Endothelial cell of umbilical vein (primary cell): ENCODE measurements around the gene S100A13. TPM values are rescaled to one million over a fixed set of nuclear protein-coding genes. Genes with fewer than 3 reads are reported as not detected.
"Not testable (repeated sequence)": the region's sequence is repeated elsewhere in the genome, so short reads cannot be mapped to it uniquely, and the experiment has no call there.

Source experiments
- BruUV-seq: library from RNA; stranded (reverse); fragments of 400-500 nt; replicated peaks from 2 replicates; lab custom pipeline; 2021; lab: Mats Ljungman, UMichigan
- CTCF ChIA-PET: fragments of 300-600, 350-600 bp; sonication (Branson Sonifier 250); formaldehyde crosslinking; loops from one replicate; lab custom pipeline; 2021; ENCODE audit warnings: antibody characterized with exemption, inconsistent platforms; lab: Charles Lee
- POLR2A ChIA-PET: fragments of 300-600, 350-600 bp; sonication (Branson Sonifier 250); formaldehyde crosslinking; loops from one replicate; lab custom pipeline; 2021; ENCODE audit warnings: antibody characterized with exemption, inconsistent platforms; lab: Charles Lee
- DNase-seq: peaks from one replicate; pipeline ENCODE4 v3.0.0-alpha.2; 2011; ENCODE audit warnings: low read depth, low spot score
- FAIRE-seq: peaks from 2 replicates; lab custom pipeline; 2011; peaks lifted over from hg19 to GRCh38; lab: Jason Lieb, UNC
- H2AFZ ChIP-seq: 2 replicates; pipeline ENCODE4 v1.6.0; 2012; ENCODE audit warnings: low read depth, low read length, control low read depth, inconsistent platforms
- H3K27ac ChIP-seq: 2 replicates; pipeline ENCODE4 v1.5.1; 2011; ENCODE audit warnings: low read depth, mild to moderate bottlenecking, control low read depth, low read length, moderate library complexity; ENCODE audit not compliant: insufficient read depth
- H3K27me3 ChIP-seq, 2 experiments: 2 replicates each; pipeline versions ENCODE4 v1.6.0 to v1.6.1; 2011; ENCODE audit warnings: low read length in 2 of 2, mixed read lengths in 1 of 2; ENCODE audit not compliant: control insufficient read depth in 2 of 2, insufficient read depth in 2 of 2
- H3K36me3 ChIP-seq, 2 experiments: 2 replicates in 1 of 2; 3 replicates in 1 of 2; pipeline ENCODE4 v1.5.1; 2011; ENCODE audit warnings: low read length in 2 of 2, mild to moderate bottlenecking in 1 of 2, moderate library complexity in 1 of 2; ENCODE audit not compliant: control insufficient read depth in 2 of 2, insufficient read depth in 2 of 2; ENCODE audit errors: extremely low read depth in 1 of 2
- H3K4me1 ChIP-seq: 3 replicates; pipeline ENCODE4 v1.5.1; 2011; ENCODE audit warnings: mild to moderate bottlenecking, low read length; ENCODE audit not compliant: control insufficient read depth, insufficient read depth; ENCODE audit errors: extremely low read depth
- H3K4me2 ChIP-seq: 2 replicates; pipeline ENCODE4 v1.6.1; 2011; ENCODE audit warnings: low read length, control low read depth, mixed read lengths; ENCODE audit not compliant: insufficient read depth
- H3K4me3 ChIP-seq, 3 experiments: fragments of 200-600 bp in 1 of 3; sonication (generic), shearing (Covaris generic) in 1 of 3; replicated peaks in 1 of 3; 2 replicates each; pipeline ENCODE4 v1.5.1; 2011 to 2016; ENCODE audit warnings: control low read depth in 3 of 3, low read length in 3 of 3, mild to moderate bottlenecking in 2 of 3, inconsistent platforms in 1 of 3, low read depth in 1 of 3, moderate library complexity in 1 of 3; ENCODE audit not compliant: insufficient read depth in 1 of 3
- H3K79me2 ChIP-seq: 2 replicates; pipeline ENCODE4 v1.6.0; 2012; ENCODE audit warnings: low read length, inconsistent platforms; ENCODE audit not compliant: control insufficient read depth, insufficient read depth
- H3K9ac ChIP-seq: replicated peaks from 2 replicates; pipeline ENCODE3; 2011; ENCODE audit warnings: low read length, control low read depth; ENCODE audit not compliant: insufficient read depth; ENCODE audit errors: extremely low read depth
- H3K9me1 ChIP-seq: replicated peaks from 3 replicates; pipeline ENCODE4 v1.6.0; 2011; ENCODE audit warnings: mild to moderate bottlenecking, low read length; ENCODE audit not compliant: control insufficient read depth, insufficient read depth; ENCODE audit errors: extremely low read depth
- H3K9me3 ChIP-seq: replicated peaks from 2 replicates; pipeline ENCODE4 v1.5.1; 2012; ENCODE audit warnings: low read length, inconsistent platforms; ENCODE audit not compliant: control insufficient read depth, insufficient read depth
- H4K20me1 ChIP-seq: replicated peaks from 2 replicates; pipeline ENCODE3; 2011; ENCODE audit warnings: mild to moderate bottlenecking, low read length; ENCODE audit not compliant: control insufficient read depth, insufficient read depth; ENCODE audit errors: extremely low read depth
- EZH2 ChIP-seq: IDR thresholded peaks from 2 replicates; pipeline ENCODE4 v1.6.1; 2012; ENCODE audit warnings: borderline replicate concordance, low read depth, mild to moderate bottlenecking, moderate library complexity, low read length, inconsistent platforms; ENCODE audit not compliant: severe bottlenecking
- FOS ChIP-seq: IDR thresholded peaks from 2 replicates; pipeline ENCODE4 v1.6.1; 2011; ENCODE audit warnings: mild to moderate bottlenecking, low read length, moderate library complexity, borderline replicate concordance; ENCODE audit not compliant: insufficient read depth
- JUN ChIP-seq: IDR thresholded peaks from 2 replicates; pipeline ENCODE4 v1.6.1; 2011; ENCODE audit warnings: borderline replicate concordance, low read depth; ENCODE audit not compliant: insufficient read length, insufficient read depth
- MAX ChIP-seq: IDR thresholded peaks from 2 replicates; pipeline ENCODE4 v1.6.1; 2011; ENCODE audit not compliant: insufficient read depth, insufficient read length
- MYC ChIP-seq: IDR thresholded peaks from one replicate; pipeline ENCODE4 v1.6.1; 2011; ENCODE audit warnings: mild to moderate bottlenecking, low read depth, low read length
- POLR2AphosphoS5 ChIP-seq: IDR thresholded peaks from 2 replicates; pipeline ENCODE4 v1.6.1; 2012; ENCODE audit warnings: low read depth, mild to moderate bottlenecking, control low read depth, low read length, moderate library complexity; ENCODE audit not compliant: insufficient read depth
- dilution Hi-C: fragments of 300-500 bp; cut with MboI; formaldehyde crosslinking; loops from one replicate; pipeline ENCODE4 v1.15.0; 2019; ENCODE audit warnings: low sequenced_read_pairs; ENCODE audit not compliant: extremely low pct_ligation_motif_present
- intact Hi-C: fragments of 100-400 bp; cut with micrococcal nuclease; formaldehyde crosslinking; loops from one replicate; pipeline ENCODE4 v1.10.0; 2022
- polyA plus RNA-seq, 4 experiments: library from polyadenylated mRNA; depleted of rRNA in 3 of 4; stranded (reverse) in 3 of 4; unstranded in 1 of 4; fragments of >200 nt; gene quantifications; 2 replicates each; pipeline versions ENCODE4 v1.2.1 to v1.2.3, GENCODE V29; 2011 to 2012; ENCODE audit warnings: missing spikeins in 1 of 4
- total RNA-seq: library from RNA; stranded (reverse); gene quantifications from 2 replicates; pipeline ENCODE4 v1.2.3, GENCODE V29; 2021

The S100A13 gene
- total and polyA plus RNA-seq, 2 donors (not counting 3 experiments of a cell fraction or from before 2014, with no cell fraction given), result 155 to 360 TPM

- TF ChIP-seq POLR2AphosphoS5 (peak; percentile 33), FOS (no peak)
- POLR2A ChIA-PET, result no interaction called here
- no peak for DNase-seq
- Histone ChIP-seq H3K79me2 (peaks cover 36% of the 10 kb centered on the region), H3K9me3 (no peaks in the 10 kb centered on the region), H4K20me1 (no peaks in the 10 kb centered on the region), H3K36me3 (peaks cover 24 to 25% of the 10 kb centered on the region in 2 experiments), H3K27ac (peak overlapping the region; percentile 85), H3K9ac (peak overlapping the region; percentile 98), H2AFZ (peak overlapping the region; percentile 28), H3K27me3 (no peaks in the 10 kb centered on the region), H3K4me2 (peak overlapping the region; percentile 91), H3K4me1 (peaks cover 11% of the 10 kb centered on the region), H3K4me3 (peak overlapping the region; percentile 69 to 98 (median 92)), H3K9me1 (no peaks in the 10 kb centered on the region)
- intact Hi-C loops, result loop anchor here (5.0 kb wide), 1 partner anchor 38 kb away; the partner anchor contains the start of gene CHTOP
- dilution Hi-C loops, result no loop called here
- CTCF ChIA-PET, result interaction anchor here (1.3 to 2.0 kb wide), 2 partner anchors 36 to 78 kb away, joined by 3 to 7 read pairs; partner anchors contain the start of gene CHTOP
- FAIRE-seq, result peak; percentile 4
- BruUV-seq, result TSS peak; percentile 61
Measured at GRCh38 chr1:153670257-153670858, 43.1 kb upstream of the S100A13 start.

- peak overlapping the region; percentile 91 for H3K4me2 ChIP-seq
- intact Hi-C loops, result loop anchor here (5.0 kb wide), 1 partner anchor 37 kb away; the partner anchor contains the start of gene CHTOP
- dilution Hi-C loops, result no loop called here
- FAIRE-seq, result peak; percentile 8
- H3K9ac ChIP-seq, result peak overlapping the region; percentile 98
- no peaks in the 10 kb centered on the region for H4K20me1 ChIP-seq
- TF ChIP-seq MAX (no peak), MYC (no peak), JUN (no peak), EZH2 (no peak)
- H3K9me3 ChIP-seq, result no peaks in the 10 kb centered on the region
- peak overlapping the region; percentile 69 to 98 (median 92) for H3K4me3 ChIP-seq
- CTCF ChIA-PET, result no interaction called here
- POLR2A ChIA-PET, result no interaction called here
- peaks cover 11% of the 10 kb centered on the region for H3K4me1 ChIP-seq
- H3K9me1 ChIP-seq, result no peaks in the 10 kb centered on the region
- no peak overlapping the region for H2AFZ ChIP-seq
- peaks cover 36% of the 10 kb centered on the region for H3K79me2 ChIP-seq
- no peaks in the 10 kb centered on the region for H3K27me3 ChIP-seq
- peaks cover 28 to 32% of the 10 kb centered on the region in 2 experiments for H3K36me3 ChIP-seq
- H3K27ac ChIP-seq, result no peak overlapping the region
- BruUV-seq, result no TSS peak
- no peak for DNase-seq
Measured at GRCh38 chr1:153669606-153670005, 42.3 kb upstream of the S100A13 start.

- CTCF ChIA-PET, POLR2A ChIA-PET, FAIRE-seq: not testable (repeated sequence)
Measured at GRCh38 chr1:153668672-153669071, 41.4 kb upstream of the S100A13 start.

More at GRCh38 chr1:153668672-153669071, 41.4 kb upstream of the S100A13 start:
- H3K4me3 ChIP-seq, H3K9me1 ChIP-seq, H2AFZ ChIP-seq, H3K9ac ChIP-seq, H3K4me2 ChIP-seq, BruUV-seq, H4K20me1 ChIP-seq, intact Hi-C loops, H3K27ac ChIP-seq, H3K9me3 ChIP-seq, DNase-seq, dilution Hi-C loops, H3K27me3 ChIP-seq: not testable (repeated sequence)
- Histone ChIP-seq H3K36me3 (peaks cover 33 to 39% of the 10 kb centered on the region in 2 experiments), H3K4me1 (peaks cover 11% of the 10 kb centered on the region), H3K79me2 (peaks cover 36% of the 10 kb centered on the region)
